Panc1 (cell line): ENCODE measurements around the gene TNFRSF11A.

Source experiments
- POLR2AphosphoS5 ChIP-seq: IDR thresholded peaks from 2 replicates; pipeline ENCODE4 v1.6.1; 2012; ENCODE audit warnings: mild to moderate bottlenecking, low read depth, low read length, moderate library complexity
- SIN3A ChIP-seq: IDR thresholded peaks from 2 replicates; pipeline ENCODE4 v1.6.1; 2012; ENCODE audit warnings: low read depth, mild to moderate bottlenecking, low read length, moderate library complexity, borderline replicate concordance; ENCODE audit not compliant: insufficient read depth
- TF ChIP-seq, protein P1 (sequence below): fragments of 450-650 bp; IDR thresholded peaks from 2 replicates; pipeline ENCODE4 v1.5.1; 2017; ENCODE audit warnings: mild to moderate bottlenecking

- TF ChIP-seq, protein P1, sequence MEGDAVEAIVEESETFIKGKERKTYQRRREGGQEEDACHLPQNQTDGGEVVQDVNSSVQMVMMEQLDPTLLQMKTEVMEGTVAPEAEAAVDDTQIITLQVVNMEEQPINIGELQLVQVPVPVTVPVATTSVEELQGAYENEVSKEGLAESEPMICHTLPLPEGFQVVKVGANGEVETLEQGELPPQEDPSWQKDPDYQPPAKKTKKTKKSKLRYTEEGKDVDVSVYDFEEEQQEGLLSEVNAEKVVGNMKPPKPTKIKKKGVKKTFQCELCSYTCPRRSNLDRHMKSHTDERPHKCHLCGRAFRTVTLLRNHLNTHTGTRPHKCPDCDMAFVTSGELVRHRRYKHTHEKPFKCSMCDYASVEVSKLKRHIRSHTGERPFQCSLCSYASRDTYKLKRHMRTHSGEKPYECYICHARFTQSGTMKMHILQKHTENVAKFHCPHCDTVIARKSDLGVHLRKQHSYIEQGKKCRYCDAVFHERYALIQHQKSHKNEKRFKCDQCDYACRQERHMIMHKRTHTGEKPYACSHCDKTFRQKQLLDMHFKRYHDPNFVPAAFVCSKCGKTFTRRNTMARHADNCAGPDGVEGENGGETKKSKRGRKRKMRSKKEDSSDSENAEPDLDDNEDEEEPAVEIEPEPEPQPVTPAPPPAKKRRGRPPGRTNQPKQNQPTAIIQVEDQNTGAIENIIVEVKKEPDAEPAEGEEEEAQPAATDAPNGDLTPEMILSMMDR: no peak
- TF ChIP-seq SIN3A (no peak), POLR2AphosphoS5 (no peak)
Measured at GRCh38 chr18:62398291-62398690, 73.2 kb downstream of the TNFRSF11A start.
